ENCODE results near the gene DNAH2.

GRCh38 chr17:7845359-7846062 is 128.0 kb downstream of the DNAH2 start:
- TF ChIP-seq CTCF (IDR thresholded peaks at IDR 0.05 in 2 of 3, conservative IDR thresholded peaks at IDR 0.05 in 1 of 3; ENCODE audit: borderline replicate concordance in 1 of 3, insufficient read depth in 1 of 3, low read depth in 2 of 3, low read length in 2 of 3) (no peak), POLR2A (IDR thresholded peaks at IDR 0.05; ENCODE audit: borderline replicate concordance, extremely low read depth, insufficient read depth, insufficient read length) (no peak)
